AG04450 (cell line): ENCODE measurements around the gene PRPS1. TPM values are rescaled to one million over a fixed set of nuclear protein-coding genes. Genes with fewer than 3 reads are reported as not detected.

Experiments
- CTCF ChIA-PET: fragments of 300-600, 350-600 bp; formaldehyde crosslinking; extraction: SDS; loops from one replicate; lab custom pipeline; 2022; ENCODE audit warnings: antibody characterized with exemption, inconsistent platforms; lab: Charles Lee
- POLR2A ChIA-PET: fragments of 350-600 bp; formaldehyde crosslinking; extraction: SDS; loops from one replicate; lab custom pipeline; 2021; ENCODE audit warnings: antibody characterized with exemption, inconsistent platforms; lab: Yijun Ruan, JAX
- DNase-seq: peaks from one replicate; pipeline ENCODE4 v3.0.0-alpha.2; 2011; ENCODE audit warnings: low read depth, low spot score
- H3K27ac ChIP-seq: one replicate; pipeline ENCODE4 v1.5.1; 2012; ENCODE audit warnings: low read depth, low read length, control low read depth
- H3K27me3 ChIP-seq: one replicate; pipeline ENCODE4 v1.6.0; 2012; ENCODE audit warnings: low read length; ENCODE audit not compliant: control insufficient read depth, insufficient read depth
- H3K4me3 ChIP-seq: 2 replicates; pipeline ENCODE4 v1.5.1; 2011; ENCODE audit warnings: mild to moderate bottlenecking, low read depth, low read length, control low read depth
- H3K9me3 ChIP-seq: 2 replicates; pipeline ENCODE4 v1.5.1; 2012; ENCODE audit warnings: low read length; ENCODE audit not compliant: control insufficient read depth, insufficient read depth
- polyA plus RNA-seq: library from polyadenylated mRNA; depleted of rRNA; stranded (reverse); fragments of >200 nt; gene quantifications from 2 replicates; pipeline ENCODE4 v1.2.3, GENCODE V29; 2011
- TF ChIP-seq, protein P1 (sequence below): IDR thresholded peaks from 2 replicates; pipeline ENCODE4 v1.5.1; 2011; ENCODE audit warnings: low read depth, low read length, control low read depth, inconsistent platforms

Gene PRPS1
- polyA plus RNA-seq, 1 experiment, result 67.9 TPM

DNA sequence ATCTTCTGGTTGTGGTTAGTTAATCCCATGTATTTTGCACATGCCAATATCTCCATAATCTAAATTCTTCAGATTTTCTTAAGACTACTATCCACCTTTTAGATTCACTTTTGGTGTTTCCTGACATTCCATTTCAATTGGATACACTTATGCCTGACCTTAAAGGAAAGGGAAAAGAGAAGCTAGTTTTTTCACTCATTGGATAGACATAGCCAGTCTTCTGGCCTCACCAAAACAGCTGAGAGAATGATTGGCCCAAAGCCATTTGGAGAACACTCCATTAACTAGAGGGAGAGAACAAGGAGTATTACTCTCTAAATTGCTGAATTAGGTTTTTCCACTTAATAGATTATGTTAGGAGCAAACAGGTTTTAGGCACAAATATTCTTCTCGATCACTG is 4.0 kb downstream of the PRPS1 start:
- DNase-seq, result no peak
- TF ChIP-seq, protein P1, sequence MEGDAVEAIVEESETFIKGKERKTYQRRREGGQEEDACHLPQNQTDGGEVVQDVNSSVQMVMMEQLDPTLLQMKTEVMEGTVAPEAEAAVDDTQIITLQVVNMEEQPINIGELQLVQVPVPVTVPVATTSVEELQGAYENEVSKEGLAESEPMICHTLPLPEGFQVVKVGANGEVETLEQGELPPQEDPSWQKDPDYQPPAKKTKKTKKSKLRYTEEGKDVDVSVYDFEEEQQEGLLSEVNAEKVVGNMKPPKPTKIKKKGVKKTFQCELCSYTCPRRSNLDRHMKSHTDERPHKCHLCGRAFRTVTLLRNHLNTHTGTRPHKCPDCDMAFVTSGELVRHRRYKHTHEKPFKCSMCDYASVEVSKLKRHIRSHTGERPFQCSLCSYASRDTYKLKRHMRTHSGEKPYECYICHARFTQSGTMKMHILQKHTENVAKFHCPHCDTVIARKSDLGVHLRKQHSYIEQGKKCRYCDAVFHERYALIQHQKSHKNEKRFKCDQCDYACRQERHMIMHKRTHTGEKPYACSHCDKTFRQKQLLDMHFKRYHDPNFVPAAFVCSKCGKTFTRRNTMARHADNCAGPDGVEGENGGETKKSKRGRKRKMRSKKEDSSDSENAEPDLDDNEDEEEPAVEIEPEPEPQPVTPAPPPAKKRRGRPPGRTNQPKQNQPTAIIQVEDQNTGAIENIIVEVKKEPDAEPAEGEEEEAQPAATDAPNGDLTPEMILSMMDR, result no peak
- Histone ChIP-seq H3K27me3 (no peaks in the 10 kb centered on the region), H3K4me3 (no peak overlapping the region), H3K9me3 (no peaks in the 10 kb centered on the region), H3K27ac (no peak overlapping the region)
- ChIA-PET POLR2A (no interaction called here), CTCF (interaction anchor here (1.0 to 6.0 kb wide), 3 partner anchors 18 to 94 kb away, joined by 3 to 32 read pairs (median 3); no protein-coding TSS in a partner anchor)

DNA sequence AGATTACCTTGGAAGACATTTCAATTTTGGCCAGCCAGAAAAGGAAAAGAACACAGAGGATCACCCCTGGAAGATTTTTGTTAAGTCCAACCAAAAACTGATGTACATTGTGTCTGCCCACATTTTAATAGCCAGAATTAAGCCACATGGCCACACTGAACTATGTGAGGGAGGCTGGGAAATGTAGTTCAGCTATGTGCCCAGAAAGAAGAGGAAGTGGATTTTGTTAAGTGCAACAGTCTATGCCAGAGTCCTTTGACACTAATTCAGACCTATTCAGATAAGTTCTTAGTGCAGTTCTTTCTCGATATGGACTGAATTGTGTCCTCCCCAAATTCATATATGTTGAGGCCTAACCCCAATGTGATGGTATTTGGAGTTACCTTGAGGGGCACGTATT is 18.4 kb downstream of the PRPS1 start:
- POLR2A ChIA-PET, result no interaction called here
- TF ChIP-seq, protein P1, result no peak
- CTCF ChIA-PET, result no interaction called here

DNA sequence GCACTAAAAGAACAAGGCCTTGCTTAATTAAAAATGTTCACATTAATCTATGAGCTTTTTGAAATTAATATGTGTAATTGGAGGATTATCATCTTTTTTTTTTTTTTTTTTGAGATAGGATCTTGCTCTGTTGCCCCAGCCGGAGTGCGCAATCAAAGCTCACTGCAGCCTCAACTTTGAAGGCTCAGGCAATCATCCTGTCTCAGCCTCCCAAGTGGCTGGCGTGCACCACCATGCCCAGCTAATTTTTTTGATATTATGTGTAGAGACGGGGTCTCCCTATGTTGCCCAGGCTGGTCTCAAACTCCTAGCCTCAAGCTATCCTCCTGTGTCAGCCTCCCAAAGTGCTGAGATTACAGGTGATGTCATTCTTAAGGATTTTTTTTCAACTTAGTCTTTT is 20.0 kb downstream of the PRPS1 start:
- Histone ChIP-seq H3K27me3 (no peaks in the 10 kb centered on the region), H3K27ac (no peak overlapping the region), H3K9me3 (no peaks in the 10 kb centered on the region), H3K4me3 (no peak overlapping the region)
- TF ChIP-seq, protein P1, result no peak
- DNase-seq, result no peak
- ChIA-PET CTCF (interaction anchor here (0.6 kb wide), 1 partner anchor 25 kb away, joined by 4 read pairs; no protein-coding TSS in a partner anchor), POLR2A (no interaction called here)

More for the DNA sequence above, 18.4 kb downstream of the PRPS1 start:
- no peak for DNase-seq
- H3K27ac ChIP-seq, result no peak overlapping the region
- H3K27me3 ChIP-seq, result no peaks in the 10 kb centered on the region
- H3K9me3 ChIP-seq, result no peaks in the 10 kb centered on the region
- H3K4me3 ChIP-seq, result no peak overlapping the region

DNA sequence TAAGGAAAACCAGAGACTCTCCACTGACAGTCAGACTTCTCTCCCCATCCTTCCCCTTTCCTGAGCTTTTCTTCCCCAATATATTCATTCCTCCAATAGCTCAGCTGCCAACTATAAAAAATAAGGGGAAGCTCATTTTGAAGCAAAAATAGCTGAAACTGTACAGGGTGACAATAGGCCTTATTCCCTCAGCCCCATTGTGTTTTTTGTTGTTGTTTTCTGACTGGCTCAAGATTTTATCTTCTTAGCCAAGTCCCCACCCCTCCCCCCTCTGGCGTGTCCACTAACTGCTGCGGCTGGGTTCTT is 26.2 kb downstream of the PRPS1 start:
- ChIA-PET CTCF (interaction anchor here (0.6 to 9.6 kb wide), 20 partner anchors 10 to 753 kb away, joined by 3 to 114 read pairs (median 4); partner anchors contain the start of genes NCBP2L, PRPS1 and TSC22D3), POLR2A (interaction anchor here (0.8 to 0.9 kb wide), 3 partner anchors 26 to 62 kb away, joined by 3 read pairs; partner anchors contain the start of gene PRPS1)
- peak overlapping the region; percentile 77 for H3K27ac ChIP-seq
- no peak overlapping the region for H3K4me3 ChIP-seq
- DNase-seq, result no peak
- H3K9me3 ChIP-seq, result no peaks in the 10 kb centered on the region
- no peaks in the 10 kb centered on the region for H3K27me3 ChIP-seq
- TF ChIP-seq, protein P1, result no peak

DNA sequence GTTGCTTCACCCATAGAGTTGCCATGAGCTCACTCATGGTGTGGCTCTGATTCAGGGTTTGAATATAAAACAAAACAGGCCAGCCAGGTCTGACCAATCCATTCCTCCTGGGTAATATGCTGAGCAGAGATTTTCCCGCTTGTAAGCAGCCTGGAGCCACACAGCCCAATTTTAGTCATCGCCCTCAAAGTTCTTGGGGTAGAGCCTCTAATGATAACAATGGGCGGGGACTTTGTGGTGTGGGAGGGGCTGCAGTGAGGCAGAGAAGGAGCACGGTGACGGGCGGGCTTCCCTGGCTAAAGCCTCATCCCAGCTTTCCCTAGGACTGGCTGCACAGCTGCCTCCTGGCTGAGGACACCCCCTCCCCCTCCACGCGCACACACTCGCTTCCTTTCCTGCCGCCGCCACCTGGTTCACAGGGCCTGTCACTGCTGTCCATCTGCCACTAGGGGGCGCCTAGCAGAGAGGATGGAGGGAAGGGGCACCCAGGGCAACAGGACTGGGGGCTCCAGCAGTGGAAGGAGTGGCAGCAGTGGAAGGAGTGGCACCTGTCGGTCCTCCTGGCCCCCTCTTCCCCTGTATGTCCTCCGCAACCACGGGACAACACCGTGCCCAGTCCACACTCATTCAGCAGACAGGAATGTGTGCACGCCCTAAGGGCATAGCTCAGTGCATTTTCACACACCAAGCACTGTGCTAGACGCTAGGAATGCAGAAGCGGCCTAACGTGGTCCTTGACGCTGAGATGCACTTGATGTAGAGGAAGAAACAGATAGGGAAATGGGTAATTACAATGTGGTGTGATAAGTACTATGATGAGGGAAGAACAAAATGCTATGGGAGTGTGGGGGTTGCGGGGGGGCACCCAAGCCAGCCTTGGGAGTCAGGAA is 26.8 kb downstream of the PRPS1 start:
- Histone ChIP-seq H3K4me3 (no peak overlapping the region; the same call in 1 of the 2 replicates), H3K27ac (peak overlapping the region; percentile 77), H3K9me3 (no peaks in the 10 kb centered on the region), H3K27me3 (no peaks in the 10 kb centered on the region)
- CTCF ChIA-PET, result interaction anchor here (0.6 to 9.6 kb wide), 23 partner anchors 10 to 754 kb away, joined by 3 to 114 read pairs (median 5); partner anchors contain the start of genes NCBP2L, PRPS1 and TSC22D3
- POLR2A ChIA-PET, result interaction anchor here (0.8 to 0.9 kb wide), 3 partner anchors 27 to 62 kb away, joined by 3 read pairs; partner anchors contain the start of gene PRPS1
- TF ChIP-seq, protein P1, result peak; percentile 71
- DNase-seq, result peak; percentile 60
